Pons (tissue), 1 donor: Measurements from ENCODE around the gene GNG4.
"Not testable (repeated sequence)": the region's sequence is repeated elsewhere in the genome, so short reads cannot be mapped to it uniquely, and the experiment has no call there.

Experiments used
- DNase-seq: peaks from one replicate; pipeline ENCODE4 v3.0.0-alpha.2; 2016; ENCODE audit warnings: low spot score

Gene GNG4

DNA sequence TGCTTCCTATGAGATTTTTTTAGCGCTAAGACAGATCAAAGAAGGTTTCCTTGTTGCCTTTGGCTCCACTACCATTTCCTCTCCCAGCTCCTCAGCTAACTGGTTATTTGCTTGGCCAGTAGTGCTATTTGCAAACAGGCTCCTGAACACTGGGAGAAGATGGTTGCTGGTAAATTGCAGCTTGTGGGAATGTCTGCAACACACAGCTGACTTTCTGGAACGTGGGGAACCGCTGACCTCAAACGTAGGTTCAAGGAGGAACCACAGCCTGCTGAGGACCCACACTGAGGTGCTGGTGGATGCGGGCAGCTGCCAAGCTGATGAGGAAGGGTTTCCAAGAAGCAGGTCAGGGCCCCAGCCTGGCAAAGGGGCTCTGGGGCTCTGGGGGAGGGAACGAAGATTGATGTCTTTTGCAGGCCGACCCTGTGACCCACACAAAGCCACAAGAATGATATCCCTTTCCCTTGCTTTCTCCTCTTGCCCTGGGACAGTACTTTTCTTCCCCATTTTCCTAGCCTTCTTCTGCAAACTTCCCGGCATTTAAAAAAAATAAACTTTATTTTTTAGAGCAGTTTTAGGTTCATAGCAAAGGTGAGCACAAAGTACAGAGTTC lies 24.8 kb downstream of the GNG4 start:
- peak; percentile 15 for DNase-seq

DNA sequence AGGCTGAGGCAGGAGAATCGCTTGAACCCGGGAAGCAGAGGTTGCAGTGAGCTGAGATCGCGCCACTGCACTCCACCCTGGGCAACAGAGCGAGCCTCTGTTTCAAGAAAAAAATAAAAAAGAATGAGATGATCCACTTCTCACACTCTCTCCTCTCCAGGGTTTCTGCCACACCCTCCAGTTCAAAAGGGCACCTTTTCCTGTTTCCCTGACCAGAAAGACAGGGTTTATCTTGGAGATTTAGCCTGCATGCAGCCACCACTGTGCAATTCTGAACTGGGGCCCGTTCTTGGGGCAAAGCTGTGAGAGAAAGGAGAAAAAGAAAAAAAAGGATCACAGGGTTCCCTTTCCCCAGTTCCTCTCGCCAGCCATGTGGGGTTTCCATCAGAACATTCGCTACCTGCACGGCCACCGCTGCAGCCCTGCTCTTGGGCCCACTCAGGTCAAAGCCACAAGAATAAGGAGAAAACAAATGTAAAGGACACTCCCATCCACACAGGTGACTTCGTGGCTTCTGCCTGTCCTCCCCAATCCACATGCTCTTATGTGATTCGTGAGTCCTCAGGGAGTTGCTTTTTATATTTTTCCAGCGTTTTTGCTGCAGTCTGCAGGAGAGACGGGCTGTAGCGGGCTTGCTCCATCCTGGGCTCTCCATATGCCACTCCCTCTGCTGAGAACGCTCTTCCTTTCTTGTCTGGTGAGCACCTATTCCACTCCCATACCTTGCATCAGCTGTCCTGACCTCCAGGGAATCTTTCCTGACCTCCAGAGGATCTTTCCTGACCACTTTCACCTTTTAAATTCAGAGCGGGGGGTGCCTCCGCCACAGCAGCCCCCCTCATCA lies 26.4 kb downstream of the GNG4 start:
- DNase-seq, result no peak

DNA sequence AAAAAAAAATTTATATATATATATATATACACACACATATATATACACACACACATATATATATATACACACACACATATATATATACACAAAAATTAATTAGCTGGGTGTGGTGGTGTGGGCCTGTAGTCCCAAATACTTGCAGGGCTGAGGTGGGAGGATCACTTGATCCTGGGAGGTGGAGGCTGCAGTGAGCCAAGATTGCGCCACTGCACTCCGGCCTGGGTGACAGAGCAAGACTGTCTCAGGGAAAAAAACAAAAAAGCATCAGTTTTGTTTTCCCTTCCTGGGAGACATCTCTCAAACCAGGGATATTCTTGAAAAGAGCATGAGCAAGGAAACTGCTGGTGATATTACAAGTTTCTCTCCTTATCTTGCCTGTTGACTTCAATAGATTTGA lies 30.4 kb downstream of the GNG4 start:
- not testable (repeated sequence) for DNase-seq

DNA sequence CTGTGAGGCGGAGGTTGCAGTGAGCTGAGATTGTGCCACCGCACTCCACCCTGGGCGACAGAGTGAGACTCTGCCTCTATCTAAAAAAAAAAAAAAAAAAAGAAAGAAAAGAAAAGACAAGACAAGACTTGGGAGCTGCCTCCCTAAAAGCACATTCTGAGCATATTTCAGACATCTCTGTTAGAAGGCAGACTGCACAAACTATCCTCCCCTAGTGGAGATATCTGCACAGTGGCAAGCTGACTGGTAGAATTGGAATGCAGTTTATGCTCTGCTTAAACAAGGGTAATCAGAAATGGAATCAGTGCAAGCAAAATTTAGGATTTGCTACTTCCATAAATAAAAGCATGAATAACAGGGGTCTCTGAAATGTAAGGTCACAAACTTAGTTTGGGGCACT lies 31.8 kb downstream of the GNG4 start:
- DNase-seq, result no peak

DNA sequence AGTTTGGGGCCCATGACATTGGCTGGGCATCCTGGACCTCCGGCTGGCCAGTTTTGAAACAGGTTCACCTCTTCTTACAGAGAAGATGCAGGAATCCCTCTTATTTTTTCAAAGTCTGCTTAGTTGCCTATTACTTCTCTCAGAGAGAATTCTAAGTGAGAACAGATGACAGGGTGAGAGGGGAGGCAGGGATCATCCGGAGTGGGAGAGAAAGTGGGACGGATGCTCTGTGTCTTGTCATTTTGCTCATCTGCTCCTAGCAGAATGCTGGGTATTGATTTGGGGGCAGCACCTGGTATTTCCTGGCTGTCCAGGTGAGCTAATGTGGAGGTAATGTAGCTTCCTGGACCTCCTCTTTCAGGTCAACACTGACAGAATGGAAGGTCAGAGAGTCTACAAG lies 32.4 kb downstream of the GNG4 start:
- DNase-seq, result no peak

DNA sequence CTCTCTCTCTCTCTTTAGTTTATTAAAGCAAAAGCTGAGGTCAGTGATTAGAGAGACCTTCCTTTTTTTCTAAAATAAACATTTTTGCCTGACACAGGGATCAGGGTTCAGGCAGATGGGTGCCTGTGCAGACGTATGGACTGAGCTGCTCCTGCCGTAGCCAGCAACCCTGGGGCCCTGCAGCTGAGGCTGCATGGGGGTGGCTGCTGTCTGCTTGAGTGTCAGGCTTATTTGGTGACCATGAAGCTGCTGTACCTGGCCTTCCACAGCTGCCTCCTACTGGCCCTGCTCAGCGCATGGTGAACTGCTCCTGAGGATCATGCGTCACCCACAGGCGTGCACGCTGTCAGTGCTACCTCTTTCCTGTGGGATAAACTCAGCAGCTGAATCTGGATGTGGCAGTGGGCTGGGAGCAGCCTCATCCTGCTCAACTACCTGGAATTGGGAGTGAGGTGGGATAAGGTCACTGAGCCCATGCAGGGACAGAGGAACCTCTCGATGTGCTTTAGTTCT lies 35.1 kb downstream of the GNG4 start:
- no peak for DNase-seq

DNA sequence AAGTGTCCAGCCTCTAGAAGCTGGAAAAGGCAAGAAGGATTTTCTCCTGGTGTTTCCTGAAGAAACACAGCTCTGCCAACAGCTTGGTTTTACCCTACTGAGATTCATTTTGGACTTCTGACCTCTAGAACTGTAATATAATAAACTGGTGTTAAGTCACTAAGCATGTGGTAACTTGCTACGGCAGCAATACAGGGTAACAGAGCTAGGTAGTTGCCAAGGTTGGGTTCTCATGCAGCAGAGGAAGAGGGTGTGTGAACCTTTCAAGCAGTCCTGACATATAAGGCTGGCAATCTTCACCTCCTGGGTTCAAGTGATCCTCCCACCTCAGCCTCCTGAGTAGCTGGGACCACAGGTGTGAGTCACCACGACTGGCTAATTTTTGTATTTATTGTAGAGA lies 36.0 kb downstream of the GNG4 start:
- DNase-seq, result no peak

DNA sequence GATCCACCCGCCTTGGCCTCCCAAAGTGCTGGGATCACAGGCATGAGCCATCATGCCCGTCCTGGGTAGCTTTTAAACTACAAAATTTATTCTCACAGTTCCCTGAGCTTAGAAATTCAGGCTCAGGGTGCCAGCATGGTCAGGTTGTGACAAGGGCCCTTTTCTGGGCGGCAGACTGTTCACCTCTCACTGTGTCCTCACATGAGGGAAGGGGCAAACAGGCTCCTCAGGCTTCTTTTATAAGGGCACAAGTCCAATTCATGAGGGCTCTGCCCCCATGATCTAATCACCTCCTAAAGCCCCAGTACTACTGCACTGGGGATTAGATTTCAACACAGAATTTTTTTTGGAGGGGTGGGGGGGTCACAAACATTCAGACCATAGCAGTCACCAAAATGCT lies 36.8 kb downstream of the GNG4 start:
- no peak for DNase-seq

DNA sequence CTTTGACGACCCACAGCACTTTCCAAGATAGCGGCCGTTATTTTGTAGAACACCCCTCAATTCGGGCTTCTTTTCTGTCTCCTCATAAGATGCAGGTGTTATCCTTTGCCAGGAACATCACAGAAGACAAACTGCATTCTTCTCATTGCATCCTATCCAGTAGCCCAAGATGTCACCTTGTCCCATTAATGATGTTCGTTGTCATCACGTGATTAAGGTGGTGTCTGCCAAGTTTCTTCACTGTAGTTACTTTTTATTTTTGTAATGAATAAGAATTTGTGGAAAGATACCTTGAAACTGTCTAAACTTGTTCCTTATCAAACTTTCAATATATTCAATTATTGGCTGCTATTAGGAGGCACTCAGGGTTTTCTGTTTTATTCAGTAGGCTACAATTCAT lies 39.4 kb downstream of the GNG4 start:
- DNase-seq, result no peak

DNA sequence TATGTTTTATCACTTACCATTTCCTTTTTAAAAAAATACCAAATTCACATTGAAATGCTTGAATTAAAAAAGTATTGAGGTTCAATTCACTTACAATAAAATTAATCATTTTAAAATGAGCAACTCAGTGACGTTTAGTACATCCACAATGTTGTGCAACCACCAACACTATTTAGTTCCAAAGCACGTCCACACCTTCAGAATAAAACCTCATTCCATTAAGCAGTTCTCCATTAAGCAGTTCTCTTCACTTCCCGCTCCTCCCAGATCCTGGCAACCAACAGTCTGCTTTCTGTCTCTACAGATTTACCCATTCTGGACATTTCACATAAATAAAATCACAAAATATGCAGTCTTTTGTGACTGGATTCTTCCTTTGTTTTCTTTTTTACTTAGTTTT lies 41.3 kb downstream of the GNG4 start:
- no peak for DNase-seq

DNA sequence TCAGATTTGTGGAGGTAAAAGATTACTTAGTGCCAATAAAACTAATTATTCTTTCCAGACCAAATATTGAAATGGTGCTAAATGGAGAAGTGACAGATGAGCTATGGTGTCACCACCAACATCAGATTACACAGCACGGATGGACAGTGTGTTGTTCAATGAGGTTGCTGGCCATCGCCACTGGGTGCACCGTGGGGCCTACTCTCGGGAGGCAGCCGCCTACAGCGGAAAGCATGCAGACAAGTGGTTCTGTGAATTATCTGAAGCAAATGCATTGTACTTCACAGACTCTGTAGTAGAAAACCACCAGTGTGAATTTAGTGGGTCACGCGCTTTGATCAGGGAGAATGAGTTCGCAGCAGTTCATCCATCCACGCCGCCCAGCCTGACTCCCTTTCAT lies 42.3 kb downstream of the GNG4 start:
- DNase-seq, result no peak

DNA sequence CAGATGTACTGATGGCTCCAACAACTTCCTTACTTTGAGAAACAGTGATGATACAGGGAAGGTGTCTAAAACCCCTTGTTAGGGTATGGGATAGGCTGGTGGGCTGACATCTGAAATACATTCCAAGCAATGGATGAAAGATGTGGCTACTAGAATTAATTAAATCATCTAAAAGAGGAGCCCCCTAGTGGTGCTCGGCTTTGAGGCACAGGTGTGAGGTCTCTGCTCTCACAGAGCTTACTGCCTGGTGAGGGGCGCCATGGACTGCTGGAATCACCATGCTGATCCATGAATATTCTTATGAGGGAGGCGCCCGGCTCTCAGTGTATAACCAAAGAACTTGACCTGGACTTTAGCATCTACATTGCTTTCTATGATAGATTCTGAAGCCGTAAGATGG lies 48.5 kb downstream of the GNG4 start:
- DNase-seq, result no peak

DNA sequence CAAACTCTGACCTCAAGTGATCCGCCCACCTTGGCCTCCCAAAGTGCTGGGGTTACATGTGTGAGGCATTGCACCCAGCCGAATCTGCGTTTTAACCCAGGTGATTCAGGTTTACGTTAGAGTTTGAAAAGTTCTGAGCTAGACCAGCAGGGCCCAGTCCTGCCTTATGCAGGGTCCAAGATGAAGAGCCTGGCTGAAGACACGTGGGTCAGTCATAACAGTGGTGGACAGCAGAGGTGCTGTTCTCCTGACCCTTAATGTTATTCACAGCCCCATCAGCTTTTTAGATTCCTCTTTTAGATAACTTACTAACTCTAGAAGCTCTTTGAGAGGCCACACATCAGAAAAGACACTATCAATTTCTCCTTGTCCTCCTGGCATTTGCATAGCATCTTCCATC lies 50.0 kb downstream of the GNG4 start:
- no peak for DNase-seq

DNA sequence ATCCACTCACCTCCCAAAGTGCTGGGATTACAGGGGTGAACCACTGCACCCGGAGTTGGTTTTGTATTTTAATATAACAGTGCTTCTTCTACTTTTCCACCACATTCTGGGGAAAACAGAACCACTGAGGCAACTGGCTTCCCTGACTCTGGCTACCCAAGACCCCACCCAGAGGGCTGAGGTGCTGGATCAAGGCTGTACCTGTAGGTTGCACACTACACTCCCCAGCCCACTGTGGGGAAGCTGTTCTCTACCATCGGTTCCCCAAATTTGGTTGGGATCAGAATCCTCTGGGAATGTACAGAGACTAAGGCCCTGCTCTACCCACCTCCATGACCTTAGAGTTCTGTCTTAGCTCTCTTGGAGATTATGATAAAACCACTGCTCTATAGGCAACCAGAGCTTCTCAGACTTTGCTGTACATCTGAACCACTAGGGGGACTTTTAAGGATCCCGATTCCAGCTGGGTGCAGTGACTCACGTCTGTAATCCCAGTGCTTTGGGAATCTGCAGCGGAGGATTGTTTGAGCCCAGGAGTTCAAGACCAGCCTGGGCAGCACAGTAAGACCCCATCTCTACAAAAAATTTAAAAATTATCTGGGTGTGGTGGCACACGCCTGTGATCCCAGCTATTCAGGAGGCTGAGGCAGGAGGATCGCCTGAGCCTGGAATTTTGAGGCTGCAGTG lies 51.6 kb downstream of the GNG4 start:
- no peak for DNase-seq

DNA sequence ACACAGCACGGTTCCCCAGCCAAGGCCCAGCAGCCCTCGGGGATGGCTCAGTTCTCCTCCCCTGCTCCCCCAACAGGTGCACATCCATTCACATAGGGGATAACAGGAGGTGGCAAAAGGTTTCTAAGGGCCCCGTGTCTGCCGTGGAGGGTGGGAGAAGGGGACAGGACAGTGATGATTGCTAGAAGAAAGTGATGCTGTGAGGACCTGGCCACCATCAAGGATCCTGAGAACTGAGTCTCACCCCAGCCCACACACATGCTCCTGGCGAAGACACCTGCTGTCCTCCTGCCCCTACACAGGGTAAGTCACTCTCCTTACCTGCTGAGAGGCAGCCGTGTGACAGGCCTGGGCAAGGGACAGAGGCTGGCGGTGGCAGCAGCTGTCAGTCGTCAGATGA lies 54.5 kb downstream of the GNG4 start:
- DNase-seq, result no peak

DNA sequence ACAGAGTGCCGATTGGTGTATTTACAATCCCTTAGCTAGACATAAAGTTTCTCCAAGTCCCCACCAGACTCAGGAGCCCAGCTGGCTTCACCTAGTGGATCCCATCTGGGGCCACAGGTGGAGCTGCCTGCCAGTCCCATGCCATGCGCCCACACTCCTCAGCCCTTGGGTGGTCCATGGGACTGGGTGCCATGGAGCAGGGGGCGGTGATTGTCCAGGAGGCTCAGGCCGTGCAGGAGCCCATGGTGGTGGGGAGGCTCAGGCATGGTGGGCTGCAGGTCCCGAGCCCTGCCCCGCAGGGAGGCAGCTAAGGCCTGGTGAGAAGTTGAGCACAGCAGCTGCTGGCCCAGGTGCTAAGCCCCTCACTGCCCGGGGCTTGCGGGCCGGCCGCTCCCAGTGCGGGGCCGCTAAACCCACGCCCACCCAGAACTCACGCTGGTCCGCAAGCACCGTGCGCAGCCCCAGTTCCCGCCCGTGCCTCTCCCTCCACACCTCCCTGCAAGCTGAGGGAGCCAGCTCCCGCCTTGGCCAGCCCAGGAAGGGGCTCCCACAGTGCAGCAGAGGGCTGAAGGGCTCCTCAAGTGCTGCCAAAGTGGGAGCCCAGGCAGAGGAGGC lies 55.2 kb downstream of the GNG4 start:
- not testable (repeated sequence) for DNase-seq

DNA sequence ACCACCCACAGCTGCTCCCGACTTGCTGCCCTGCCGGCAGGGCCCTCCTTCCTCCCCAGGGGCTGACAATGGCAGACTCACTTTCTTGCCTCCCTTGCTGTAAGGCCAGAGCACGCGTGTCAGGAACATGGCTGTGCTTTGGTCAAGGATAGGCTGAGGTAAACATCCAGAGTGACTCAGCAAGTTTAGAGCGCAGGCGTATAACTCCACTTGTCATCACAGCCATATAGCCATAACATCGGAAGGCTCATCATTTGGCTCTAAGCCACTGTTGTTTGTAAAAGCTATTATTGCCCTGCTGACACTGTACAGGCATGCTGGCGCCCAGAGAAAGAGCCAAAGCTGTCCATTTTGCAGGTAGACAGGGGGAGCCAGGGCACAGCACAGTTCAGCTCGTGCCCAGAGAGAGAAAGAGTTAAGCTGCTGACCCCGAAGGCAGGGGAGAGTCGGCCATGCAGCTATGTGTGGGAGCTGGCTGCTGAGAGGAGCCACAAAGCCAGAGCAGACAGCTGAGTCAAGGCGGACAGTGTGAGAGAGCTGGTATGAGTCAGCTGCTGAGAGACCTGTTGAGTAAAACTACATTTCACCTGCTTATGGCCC lies 60.6 kb downstream of the GNG4 start:
- DNase-seq, result no peak

DNA sequence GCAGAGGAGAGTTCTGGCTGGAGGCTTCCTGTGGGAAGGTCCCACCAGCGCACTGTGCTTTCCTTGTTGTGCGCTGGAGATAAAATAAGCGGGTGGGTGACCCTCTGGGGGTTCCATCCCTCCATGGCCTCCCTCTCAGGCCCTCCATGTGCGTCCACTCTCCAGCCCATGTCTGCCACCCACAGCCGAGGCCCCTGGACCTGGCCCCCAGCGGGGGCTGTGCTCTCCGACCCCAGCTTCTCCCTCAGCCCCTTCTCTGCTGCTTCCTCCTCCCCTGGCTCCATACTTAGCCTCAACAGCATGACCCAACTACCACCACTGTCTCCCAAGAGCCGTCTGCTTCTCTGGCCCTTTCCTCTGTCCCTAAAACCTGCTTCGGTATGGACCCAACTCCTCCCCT lies 61.4 kb downstream of the GNG4 start:
- no peak for DNase-seq

DNA sequence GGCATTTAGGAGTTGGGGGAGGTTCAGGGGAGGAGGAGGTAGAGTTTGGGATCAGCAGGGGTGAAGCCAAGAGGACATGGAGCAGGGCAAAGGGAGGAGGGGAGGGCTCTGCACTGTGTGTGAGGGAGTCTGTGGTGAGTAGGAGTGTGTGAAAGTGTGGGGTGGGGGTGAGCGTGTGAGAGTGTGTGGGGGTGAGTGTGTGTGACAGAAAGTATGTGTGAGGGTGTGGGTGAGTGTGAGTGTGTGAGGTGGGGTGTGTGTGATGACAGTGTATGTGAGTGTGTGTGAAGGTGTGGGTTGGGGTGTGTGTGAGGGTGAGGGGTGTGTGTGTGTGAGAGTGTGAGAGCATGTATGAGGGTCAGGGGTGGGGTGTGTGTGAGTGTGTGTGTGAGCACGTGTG lies 62.6 kb downstream of the GNG4 start:
- no peak for DNase-seq

DNA sequence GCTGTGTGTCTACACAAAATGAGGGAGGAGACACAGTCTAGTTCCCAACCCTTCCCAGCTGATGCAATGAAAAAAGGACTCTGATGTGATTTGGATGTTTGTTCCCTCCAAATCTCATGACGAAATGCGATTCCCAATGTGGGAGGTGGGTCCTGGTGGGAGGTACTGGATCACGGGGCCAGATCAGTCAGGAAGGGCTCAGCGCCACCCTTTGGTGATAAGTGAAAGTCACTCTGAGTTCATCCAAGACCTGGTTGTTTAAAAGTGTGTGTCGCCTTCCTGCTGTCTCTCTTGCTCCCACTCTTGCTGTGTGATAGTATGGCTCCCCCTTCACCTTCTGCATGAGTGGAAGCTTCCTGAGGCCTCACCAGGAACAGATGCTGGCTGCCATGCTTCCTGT lies 63.2 kb downstream of the GNG4 start:
- no peak for DNase-seq

DNA sequence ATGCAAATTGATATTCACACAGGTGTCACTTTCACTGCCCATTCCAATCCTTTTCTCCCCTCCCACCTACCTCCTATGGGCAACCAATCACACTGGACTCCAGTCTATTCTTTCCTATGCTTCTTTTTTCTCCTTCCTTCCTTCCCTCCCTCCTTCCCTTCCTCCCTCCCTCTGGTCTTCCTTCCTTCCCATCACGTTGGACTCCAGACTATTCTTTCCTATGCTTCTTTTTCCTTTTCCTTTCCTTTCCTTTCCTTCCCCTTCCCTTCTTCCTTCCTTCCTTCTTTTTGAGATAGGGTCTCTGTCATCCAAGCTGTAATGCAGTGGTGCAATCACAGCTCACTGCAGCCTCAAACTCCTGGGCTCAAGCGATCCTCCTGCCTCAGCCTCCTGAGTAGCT lies 64.6 kb downstream of the GNG4 start:
- no peak for DNase-seq

DNA sequence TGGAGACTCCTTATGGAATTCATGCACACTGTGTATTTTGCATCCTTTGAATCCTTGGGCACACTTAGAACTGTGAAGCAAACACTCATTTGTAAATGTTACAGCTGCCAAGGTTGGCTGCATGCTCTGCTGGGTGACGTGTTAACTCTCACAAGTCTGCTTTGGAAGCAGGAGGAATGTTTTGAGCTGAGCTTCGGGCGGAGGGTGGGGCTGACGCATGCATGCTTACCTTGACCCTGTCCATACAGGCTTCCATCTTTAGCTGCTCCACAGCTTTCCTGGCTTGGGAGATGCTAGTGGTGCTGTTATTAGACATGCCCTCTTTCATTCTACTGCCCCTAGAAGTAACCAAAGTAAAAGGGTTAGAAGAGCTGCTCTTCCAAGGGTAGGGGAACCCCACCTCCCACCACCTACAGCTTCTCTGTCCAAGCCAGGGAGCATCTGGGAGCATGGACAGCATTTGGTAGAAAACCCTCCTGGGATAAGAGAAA lies 66.0 kb downstream of the GNG4 start:
- no peak for DNase-seq
